GM20000 (cell line): ENCODE measurements around the gene ATF6B.

ENCODE experiments used
- DNase-seq: peaks from one replicate; pipeline ENCODE4 v3.0.0; 2012; ENCODE audit warnings: low spot score
- TF ChIP-seq, protein P1 (sequence below): IDR thresholded peaks from 2 replicates; pipeline ENCODE4 v1.5.1; 2012; ENCODE audit warnings: mild to moderate bottlenecking, control low read depth; ENCODE audit errors: extremely low read depth, missing control alignments

ATF6B gene

DNA sequence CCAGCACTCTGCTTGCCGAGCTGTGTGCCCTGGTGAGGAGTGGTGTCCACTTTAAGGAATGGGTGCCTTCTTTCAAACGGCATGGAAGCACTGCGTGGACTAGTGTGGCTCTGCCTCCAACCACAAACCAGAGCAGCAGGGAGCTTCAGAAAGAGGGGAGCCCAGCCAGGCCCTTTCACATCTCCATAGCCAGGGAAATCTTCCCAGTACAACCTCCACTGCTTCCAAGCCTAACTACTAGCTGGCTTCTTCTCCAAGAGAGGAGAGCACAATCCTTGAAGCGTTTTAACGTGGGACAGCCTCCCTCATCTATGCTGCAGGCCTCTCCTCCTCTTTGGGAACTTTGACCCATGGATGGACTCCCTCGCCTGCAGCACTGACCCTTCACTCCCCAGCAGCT lies 45.6 kb downstream of the ATF6B start:
- DNase-seq: no peak
- TF ChIP-seq, protein P1, sequence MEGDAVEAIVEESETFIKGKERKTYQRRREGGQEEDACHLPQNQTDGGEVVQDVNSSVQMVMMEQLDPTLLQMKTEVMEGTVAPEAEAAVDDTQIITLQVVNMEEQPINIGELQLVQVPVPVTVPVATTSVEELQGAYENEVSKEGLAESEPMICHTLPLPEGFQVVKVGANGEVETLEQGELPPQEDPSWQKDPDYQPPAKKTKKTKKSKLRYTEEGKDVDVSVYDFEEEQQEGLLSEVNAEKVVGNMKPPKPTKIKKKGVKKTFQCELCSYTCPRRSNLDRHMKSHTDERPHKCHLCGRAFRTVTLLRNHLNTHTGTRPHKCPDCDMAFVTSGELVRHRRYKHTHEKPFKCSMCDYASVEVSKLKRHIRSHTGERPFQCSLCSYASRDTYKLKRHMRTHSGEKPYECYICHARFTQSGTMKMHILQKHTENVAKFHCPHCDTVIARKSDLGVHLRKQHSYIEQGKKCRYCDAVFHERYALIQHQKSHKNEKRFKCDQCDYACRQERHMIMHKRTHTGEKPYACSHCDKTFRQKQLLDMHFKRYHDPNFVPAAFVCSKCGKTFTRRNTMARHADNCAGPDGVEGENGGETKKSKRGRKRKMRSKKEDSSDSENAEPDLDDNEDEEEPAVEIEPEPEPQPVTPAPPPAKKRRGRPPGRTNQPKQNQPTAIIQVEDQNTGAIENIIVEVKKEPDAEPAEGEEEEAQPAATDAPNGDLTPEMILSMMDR: no peak

DNA sequence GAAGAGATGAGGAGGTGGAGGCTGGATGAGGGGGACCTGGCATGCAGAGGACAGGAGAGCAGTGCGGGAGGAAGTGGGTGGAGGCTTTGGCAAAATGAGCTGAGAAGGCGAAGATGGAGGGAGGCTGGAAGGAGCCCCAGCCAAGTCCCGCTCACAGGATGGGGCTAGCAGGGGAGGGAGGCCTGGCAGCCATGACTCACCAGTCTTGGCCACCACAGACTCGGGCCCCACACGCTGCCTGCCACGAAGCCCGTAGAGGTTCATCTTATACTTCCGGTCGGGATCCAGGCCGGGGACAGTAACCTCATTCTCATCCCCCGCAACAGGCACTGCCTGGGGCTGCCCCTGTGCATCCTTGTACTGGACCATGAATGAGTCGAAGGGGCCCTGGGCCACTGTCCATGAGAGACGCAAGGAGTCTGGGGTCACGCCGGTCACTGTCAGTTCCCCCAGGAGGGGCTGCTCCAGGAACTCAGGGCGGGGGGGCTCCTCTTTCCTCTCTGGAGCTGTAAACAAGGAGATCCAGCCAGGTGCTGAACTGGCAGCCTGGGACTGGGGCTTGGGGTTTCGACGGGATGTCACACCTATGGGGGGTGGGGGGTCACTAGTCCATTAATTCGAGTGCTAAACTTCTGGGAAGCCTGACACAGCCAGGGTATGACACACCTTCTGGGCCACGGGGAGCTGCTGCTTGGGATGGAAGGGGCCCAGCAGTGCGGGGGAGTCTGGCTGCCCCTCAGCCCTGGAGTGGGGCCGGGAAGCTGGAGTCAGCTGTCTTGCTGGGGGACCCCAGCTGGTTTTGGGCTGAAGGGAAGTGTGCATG lies 46.7 kb downstream of the ATF6B start:
- DNase-seq: no peak
- TF ChIP-seq, protein P1: no peak

DNA sequence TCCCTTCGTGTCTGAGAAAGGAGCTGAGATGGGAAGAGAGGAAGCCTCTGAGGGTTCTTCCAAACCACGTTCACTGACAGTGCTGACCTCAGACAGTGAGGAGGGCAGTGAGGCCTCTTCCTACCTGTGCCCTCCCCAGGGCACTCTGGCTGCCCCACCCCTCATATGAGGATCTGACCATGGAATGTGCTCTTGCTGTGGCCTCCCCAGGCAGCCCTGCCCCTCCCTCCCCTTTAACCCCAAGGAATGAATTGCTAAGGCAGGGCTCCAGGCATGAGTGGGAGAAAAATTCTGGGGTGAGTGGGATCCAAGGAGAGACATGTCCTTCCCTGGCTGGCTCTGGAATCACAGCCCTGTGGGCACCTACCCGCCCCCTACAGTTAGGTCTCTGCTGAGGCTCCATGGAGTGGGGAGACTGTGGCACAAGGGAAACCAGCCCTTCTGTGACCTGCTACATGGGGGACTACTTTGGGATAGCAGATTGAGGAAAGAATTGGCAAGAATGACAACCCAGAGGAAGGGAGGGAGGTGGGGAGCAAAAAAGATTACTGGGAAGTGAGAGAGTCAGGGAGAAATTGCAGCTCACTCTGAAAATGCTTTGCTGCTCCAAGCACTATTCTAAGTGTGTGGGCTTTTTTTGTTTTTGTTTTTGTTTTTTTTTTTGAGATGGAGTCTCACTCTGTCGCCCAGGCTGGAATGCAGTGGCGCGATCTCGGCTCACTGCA lies 48.3 kb downstream of the ATF6B start:
- no peak for DNase-seq
- TF ChIP-seq, protein P1: no peak

DNA sequence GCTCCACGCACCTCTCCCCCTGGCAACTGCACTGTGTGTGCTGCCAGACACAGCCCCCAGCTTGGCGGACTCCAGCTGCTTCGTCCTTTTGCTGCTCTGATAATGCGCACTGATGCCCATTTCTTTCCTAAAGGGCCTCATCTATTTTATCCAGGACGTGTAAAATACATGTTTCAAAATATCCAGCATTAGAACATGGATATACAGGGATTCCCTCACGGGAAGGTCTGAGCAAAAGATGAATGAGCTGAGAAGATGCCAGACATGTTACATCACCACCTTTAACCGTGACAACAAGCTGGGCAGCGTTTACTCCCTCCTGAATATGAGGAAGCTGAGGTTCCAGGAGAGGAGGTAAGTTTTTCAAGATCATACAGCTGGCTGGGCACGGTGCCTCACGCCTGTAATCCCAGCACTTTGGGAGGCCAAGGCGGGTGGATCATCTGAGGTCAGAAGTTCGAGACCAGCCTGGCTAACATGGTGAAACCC lies 51.7 kb downstream of the ATF6B start:
- TF ChIP-seq, protein P1: no peak
- DNase-seq: no peak

DNA sequence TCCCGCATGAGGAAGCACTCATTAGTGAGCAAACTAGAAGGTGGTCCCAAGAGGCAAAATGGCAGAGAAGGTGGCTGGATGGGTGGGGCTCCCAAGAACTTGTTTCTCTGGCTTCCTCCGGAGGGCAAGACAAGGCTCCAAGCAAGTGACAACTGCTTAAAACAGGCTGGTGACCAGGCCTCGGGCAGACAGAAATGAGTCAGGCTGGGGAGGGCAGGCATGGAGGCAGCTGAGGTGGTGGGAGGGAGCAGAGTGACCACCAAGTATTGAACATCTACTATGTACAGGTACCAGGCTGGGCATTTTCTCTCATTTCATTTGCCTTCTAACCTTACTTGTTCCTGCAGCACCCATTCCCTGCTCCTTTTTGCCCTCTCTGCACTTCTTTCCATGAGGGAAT lies 52.3 kb downstream of the ATF6B start:
- DNase-seq: no peak

DNA sequence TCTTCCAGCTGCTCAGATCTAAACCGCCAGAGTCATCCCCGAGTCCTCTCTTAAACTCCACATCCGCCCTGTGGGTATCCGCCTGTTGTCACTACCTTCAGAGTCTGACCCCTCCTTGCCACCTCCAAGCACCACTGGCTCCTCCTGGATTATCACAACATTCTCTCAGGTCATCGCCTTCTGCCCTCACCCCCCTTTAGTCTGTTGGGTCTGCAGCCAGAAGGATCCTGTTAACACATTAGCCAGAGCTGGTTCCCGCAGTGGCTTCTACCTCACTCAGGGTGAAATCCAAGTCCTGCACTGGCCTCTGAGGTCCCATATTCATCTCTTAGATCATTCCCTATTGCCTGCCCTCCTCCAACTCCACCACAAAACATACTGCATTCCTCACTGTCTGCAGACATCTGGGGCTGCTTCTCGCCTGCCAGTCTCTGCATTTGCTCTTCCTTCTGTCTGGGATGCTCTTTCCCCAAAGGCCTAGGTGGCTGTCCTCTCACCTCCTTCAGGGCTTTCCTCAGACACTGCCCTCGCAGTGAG lies 53.0 kb downstream of the ATF6B start:
- TF ChIP-seq, protein P1: no peak
- DNase-seq: no peak

More for the DNA sequence above, 52.3 kb downstream of the ATF6B start:
- TF ChIP-seq, protein P1: no peak

DNA sequence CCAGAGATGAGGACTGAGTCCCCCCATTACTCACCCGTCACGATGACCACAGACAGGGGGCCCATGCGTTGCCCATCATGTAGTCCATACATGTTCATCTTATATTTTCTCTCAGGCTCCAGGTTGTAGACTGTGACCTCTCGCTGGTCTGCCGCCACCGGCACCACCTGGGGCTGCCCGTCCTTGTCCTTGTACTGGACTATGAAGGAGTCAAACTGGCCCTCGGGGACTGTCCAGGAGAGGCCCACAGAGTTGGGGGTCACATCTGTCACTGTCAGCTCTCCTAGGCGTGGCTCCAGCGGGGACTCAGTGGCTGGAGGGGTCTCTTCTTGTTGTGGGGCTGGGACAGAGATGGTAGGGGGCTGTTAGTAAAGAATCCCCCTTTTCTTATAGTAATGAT lies 54.4 kb downstream of the ATF6B start:
- DNase-seq: no peak
- TF ChIP-seq, protein P1: no peak
